HG03342 (cell line): ENCODE data around the gene C16orf78.
A peak's percentile ranks its signal among the peaks of the same experiment; 100 is the strongest.

ENCODE experiments used
- ATAC-seq: cut with Tn5 transposase; IDR thresholded peaks from one replicate; pipeline ENCODE4 v1.9.1; 2021; ENCODE audit warnings: mild to moderate bottlenecking, moderate library complexity; ENCODE audit not compliant: unreplicated experiment

Gene C16orf78

DNA sequence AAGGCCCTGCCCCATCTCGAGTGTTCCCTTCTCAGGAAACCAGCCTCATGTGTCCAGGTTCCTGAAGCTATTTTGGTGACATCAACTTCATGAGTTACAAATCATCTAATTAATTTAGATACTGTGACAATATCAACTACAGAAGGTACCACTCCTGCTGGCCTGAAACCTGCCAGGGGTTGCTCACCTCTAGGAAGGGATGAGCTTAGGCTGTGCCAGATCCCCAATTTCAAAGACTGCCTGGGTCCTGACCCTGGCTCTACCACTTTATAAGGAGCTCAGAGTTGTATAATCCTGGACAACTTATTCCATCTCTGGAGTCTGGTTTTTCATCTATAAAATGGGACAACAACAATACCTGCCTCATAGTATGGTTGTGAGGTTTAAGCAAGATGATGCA is 5.2 kb downstream of the C16orf78 start:
- no peak for ATAC-seq

DNA sequence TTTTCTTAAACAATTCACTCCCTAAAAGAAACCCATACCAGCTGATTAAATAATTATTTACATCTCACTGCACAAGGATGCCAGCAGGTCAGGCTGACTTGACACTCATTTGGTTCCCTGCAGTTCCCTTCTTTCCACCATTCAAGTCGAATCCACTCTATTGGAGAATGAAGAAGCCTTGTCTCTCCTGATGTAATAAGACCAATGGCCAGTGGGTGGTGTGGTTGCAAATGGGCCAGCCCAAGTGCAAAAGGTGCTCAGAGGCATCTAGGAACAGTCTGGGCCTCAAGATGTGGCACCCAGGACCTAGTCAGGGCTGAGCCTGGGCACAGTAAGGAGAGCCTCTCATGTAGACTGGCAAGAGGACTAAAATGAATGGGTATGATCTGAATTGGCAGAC is 9.3 kb downstream of the C16orf78 start:
- no peak for ATAC-seq

DNA sequence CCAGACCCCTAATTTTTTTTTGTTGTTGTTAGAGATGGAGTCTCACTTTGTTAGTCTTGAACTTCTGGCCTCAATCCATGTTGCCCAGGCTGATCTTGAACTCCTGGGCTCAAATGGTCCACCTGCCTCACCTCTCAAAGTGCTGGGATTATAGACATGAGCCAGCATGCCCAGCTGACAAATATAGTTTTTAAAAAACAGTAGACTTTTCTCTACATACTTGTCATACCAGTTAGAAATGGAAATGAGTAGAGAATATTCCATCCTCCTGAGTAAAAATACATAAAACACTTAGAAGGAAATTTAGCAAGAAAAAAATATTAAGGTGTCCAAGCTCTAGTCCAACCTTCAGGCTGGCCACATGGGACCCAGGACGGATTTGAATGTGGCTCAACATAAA is 21.4 kb downstream of the C16orf78 start:
- ATAC-seq, result no peak

DNA sequence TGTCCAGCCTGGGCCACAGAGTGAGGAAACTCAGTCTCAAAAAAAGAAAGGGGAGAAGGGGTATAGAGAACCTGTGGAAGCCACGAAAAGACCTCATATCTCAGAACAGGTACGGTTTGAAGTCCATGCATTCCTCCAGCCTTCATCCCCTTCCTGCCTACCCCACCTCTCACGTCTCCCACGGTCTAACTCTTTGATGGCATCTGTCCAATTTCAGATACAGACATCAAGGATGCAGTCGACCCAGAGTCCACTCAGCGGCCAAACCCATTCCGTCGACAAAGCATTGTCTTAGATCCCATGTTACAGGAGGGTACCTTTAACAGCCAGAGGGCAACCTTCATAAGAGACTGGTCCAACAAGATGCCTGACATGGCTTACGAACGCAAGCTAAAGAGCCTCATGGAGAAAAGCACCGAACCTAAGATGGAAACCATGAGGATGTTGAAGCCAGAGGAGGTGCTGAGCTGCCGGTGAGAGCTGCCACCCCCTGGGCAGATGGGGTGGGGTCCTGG is 22.7 kb downstream of the C16orf78 start:
- ATAC-seq, result no peak

DNA sequence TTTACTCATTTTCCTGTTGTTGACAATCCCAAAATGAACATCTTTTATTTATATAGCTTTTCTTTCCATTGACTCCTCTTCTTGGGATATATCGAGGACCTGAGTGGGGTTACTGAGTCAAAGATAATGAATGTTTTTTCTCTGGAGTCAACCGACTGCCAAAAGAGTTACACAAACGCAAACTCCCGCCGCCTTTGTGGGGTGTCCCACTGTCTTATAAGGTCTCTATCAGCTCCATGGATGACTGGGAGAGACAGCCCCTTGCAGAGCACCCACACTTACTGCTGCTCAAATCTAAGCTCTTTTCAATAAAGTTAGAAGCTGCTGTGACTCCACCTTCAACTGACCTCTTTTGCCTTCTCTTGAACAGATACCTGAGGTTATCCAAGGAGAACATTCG is 25.2 kb downstream of the C16orf78 start:
- ATAC-seq, result no peak

DNA sequence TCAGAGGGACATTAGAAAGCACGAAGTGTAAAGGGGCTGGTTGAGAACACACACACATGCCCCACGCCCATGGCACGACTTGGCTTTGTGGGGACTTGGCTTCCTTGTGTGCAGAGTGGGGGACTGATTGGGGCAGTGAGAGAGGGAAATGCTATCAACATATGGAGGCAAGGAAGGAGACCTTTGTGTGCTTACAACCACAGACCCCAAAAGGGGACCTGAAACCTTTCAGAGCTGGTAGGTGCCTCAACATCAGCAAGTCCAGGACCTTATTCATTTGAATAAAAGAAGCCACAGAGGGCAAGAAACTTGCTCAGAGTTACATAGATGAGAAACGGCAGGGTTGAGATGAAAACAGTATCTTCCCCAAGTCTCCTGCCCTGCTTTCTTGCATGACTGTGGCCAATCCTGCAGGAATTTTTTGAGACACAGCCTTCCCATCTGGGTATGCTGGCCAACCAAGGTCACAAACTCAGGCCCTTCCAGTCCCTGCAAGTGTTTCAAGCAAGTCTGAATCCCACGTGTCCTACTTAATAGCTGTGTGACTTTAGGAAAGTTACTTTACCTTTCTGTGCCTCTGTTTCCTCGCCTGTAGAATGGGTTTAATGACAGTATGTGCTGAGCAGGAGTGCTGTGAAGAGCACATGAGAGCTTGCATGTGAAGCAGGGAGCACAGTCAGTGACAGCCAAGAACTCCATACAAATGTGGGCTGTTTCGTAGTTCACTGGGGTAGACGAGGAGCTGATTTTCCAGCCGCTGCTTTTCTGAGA is 26.2 kb downstream of the C16orf78 start:
- peak; percentile 99 for ATAC-seq

DNA sequence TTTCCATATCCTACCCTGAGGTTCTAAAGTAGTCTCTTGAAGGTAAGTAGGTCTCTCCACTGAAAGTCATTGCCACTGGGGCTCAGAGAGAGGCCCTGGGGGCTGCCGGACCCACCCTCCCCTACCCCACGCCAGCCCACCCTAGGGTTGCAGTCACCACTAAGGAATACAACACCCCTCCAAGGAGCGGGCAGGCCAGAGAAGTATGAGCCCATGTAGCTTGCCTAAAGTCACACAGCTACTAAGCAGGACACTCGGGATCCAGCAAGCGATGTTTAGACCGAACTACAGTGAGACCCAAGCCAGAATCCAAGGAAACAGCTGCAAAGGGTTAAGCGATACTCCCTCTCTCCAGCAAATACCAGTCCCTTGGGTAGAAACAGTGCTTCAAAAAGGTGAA is 27.0 kb downstream of the C16orf78 start:
- no peak for ATAC-seq

DNA sequence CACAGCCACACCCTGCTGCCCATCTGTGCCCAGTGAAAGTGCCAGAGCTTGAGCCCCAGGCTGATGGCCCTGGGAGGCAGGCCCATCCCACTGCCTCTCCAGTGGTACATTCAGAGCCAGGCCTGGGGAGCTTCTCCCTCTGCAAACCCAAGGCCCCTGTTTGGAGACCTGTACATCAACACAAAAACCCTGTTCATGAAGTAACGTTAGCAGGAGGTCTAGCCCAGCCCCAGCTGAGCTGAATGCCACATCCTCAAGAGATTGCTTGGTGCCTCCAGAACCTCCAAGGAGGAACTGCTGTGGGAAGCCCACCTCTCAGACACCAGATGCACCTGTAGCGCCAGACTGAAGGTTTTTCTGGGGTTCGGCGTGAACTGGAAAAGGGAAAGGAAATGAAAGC is 31.5 kb downstream of the C16orf78 start:
- no peak for ATAC-seq

DNA sequence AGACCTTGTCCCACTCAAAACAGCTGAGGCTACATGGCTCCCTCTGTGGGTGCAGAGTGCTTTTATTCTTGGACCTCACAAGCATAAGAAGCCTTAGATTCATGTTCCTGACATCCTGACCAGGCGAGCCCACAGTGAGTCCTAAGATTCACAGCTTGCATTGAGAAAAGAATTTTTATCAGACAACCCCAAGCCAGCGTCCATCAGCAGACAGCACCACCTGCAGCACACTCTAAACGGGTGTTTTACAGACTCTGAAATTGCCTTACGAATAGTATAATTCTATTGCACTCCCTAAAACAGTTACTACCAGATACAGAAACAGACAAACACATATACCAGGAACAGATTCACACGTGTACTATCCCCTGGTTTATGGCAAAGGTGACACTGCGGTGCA is 31.9 kb downstream of the C16orf78 start:
- no peak for ATAC-seq

DNA sequence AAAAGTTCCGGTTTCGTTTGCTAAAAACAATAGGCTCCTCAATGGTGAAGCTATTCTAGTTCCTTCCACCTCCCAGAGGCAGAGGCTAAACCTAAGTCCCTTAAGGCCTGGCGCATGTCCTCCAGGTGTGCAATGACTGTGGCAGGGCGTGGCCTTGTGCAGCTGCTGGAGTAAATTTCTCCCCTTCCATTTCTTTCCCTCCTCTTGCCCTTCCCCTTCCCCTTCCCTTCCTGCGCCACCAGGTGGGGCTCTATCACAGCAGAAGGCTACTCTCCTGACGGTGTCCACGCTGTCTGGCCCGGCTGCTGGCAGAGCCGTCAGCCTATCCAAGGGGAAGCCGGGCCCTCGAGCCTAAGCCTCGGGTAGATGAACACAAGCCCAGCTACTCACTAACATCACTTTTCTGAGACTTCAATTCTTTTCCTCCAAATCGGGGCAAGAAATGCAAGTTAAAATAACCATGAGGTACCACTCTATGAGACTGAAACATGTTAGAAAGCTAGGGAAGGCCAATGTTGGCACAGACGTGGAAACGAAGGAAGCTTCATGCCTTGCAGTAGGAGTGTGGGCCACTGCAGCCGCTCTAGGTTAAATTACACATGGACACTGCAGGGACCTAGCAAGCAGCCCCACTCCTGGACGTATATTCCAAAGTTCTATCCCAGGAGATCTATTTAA is 34.4 kb downstream of the C16orf78 start:
- peak; percentile 96 for ATAC-seq

DNA sequence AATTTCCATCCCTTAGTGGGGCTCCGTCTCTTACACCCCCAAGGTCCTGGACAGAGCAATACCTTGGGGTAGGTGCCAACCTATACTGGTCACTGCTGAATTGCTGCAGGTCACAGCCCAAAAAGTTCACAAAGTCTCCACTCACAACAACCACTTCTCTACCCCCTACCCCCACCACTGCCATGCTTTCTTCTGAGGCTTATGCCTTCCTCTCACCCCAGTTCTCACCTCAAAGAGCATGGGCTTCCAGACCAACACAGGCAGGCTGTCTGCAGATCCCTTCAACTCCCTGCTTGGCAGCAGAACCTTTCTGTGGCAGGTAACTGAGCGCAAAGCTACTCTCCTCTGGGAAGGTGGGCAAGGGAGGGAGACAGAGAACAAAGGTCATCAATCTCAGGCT is 35.5 kb downstream of the C16orf78 start:
- ATAC-seq, result no peak

DNA sequence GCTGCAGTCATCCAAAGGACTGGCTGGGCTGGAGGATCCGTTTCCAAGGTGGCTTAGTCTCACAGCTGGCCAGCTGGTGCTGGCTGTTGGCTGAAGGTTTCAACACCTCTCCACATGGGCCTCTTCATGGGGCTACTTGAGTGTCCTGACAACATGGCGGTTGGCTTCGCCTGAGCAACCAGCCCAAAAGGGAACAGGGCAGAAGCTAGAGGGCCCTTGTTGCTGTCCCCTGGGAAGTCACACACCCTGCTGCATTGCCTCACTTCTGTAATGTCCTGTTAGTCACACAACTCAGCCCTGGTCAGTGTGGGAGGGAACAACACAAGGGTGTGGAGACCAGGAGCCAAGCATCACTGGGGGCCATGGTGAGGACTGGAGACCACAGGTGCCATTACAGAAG is 36.6 kb downstream of the C16orf78 start:
- no peak for ATAC-seq

DNA sequence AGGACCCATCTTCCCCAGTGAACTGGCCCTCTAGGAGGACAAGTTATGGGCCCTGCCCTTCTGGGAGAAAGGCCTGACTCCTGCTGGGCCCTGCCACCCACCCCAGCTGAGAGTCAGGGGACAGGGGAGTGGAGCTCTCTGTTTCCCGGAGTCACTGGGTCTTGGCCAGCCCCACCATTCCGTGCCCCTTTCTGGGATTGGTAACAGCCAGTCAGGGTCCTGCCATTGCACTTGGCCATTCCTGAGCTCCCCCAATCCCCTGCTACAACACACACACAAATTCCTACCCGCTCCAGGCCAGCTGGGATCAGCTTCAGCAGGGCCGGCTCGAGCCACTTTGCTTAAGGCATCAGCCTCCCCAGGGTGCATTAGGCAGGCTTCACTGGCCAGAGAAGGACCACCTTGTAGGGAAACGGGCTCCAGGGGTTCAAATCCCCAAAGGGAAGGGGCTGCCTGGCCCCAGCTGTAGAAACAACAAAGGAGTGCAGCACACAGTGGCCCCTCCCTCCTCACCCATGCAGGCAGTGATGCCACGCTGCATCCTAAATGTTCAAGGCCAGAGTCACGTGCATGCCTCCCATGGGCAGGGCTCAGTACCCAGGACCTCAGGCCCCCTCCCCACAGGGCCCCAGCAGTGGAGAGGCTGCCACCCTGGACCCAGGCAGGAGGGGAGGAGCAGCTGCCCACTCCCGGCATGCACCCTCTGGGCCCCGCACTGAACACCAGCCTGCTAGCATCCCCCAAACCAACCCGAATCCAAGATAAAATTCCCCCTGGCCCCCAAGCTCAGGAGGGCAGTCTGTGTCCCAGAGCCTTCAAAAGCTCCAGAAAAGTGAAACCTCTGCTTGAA is 37.7 kb downstream of the C16orf78 start:
- ATAC-seq, result no peak

DNA sequence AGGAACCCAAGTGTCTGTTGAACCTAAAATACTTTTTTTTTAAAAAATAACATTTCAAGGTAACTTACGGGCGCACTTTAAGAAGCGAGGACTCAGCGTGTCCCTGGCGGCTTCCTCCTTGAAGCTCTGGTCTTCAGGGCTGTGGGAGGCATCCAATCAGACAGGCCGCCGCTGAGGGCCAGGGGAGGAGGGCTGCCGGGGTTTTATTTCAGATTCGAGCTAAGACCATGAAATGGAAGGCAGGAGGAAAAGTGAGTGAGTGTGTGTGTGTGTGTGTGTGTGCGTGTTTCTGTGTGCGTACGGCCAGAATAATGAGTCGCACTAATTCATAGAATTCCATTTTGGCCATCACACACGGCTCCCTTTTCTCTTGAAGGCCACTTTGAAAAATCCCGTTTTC is 41.1 kb downstream of the C16orf78 start:
- no peak for ATAC-seq

DNA sequence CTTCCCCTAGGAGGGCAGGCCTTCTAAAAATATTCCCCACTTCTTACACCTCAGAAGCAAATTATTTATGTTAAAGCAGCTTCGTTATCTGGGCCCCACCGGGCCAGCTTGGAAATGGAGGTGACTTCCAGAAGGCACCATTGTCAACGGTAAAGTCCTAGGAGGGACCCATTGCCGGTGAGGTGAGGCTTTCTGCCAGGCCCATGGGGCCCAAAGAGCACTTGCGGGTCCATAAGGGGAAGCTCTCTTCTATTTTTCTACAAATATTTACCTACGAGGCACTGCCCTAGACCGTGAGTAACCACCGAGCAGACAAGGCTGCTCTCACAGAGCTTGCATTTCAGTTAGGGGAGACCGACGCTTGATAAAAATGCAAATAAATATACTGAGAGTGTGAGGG is 41.5 kb downstream of the C16orf78 start:
- no peak for ATAC-seq

DNA sequence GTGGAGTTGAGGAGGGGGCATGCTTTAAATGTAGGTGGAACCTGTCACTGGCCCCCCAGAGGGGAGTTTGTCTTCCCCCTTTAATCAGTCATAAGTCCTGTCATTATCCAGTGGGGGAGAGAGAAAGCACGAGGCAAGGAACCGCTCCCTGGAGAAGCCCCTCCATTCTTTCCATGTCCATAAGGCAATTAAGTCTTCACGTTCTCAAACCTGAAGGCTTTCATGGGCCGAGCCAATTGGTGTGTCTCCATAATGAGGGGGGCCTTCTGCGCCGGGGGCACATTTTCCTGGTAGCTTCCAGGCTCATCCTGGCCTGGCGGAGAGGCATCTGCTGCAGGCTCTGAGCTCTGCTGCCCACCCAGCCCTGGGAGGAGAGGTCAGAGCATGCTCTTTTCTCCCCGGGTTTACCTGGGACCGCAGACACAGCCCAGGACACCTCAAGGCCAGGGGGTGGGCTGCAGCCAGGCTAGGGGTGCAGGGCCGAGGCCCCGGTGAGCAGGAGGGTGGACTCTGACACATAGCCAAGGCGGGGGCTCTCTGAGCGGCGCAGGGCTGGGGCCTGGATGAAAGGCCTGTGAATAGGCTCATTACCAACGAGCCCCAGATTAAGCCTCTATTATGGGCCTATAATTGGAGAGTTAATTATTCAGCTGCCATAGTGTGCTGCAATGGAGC is 42.5 kb downstream of the C16orf78 start:
- no peak for ATAC-seq

DNA sequence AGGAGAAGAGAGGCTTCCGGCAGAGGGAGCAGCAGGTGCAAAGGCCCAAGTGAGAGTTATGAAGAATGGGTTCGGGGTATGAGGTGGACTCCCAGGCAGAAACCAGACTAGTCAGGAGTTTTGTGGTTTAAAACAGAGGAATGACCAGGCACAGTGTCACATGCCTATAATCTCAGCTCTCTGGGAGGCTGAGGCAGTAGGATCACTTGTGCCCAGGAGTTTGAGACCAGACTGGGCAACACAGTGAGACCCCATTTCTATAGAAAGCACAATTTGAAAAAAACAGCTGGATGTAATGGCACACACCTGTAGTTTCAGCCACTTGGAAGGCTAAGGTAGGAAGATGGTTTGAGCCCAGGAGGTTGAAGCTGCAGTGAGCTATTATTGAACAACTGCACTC is 43.8 kb downstream of the C16orf78 start:
- no peak for ATAC-seq

DNA sequence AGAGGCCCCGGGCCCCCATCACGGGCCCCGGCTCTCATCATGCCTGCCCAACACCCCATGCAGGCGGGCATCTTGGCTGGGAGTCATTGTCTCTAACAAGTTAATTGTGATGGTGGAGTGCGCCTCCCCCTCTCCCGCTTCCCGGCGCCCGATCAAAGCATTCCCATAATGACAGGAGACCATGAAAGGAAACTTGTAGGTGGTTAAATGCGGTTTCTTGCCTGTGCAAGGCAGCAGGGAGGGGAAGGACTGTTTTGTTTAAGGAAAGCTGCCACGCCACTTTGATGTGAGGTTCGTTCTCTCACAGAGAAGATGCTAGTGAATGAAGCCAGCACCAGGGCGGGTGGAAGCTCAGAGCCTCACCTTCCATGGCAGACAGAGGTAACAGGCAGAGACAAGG is 45.4 kb downstream of the C16orf78 start:
- no peak for ATAC-seq

DNA sequence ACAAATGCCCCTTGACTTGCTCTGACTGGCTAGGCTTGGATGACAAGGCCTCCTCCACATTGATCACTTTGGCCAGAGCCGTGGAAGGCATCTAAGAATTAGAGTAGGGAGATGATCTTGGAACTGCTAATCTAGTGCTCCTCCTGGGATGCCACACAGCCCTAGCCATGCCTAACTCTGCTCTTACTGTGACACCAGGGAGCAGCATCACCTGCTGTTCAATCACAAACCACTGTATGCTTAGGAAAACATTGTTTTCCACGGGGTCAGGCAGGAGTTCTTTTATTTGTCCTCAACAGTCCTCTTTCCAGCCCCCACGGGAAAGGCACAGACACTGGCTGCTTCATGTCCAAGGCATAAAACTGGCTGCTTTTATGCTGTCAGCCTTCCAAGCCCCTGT is 46.3 kb downstream of the C16orf78 start:
- ATAC-seq, result no peak

DNA sequence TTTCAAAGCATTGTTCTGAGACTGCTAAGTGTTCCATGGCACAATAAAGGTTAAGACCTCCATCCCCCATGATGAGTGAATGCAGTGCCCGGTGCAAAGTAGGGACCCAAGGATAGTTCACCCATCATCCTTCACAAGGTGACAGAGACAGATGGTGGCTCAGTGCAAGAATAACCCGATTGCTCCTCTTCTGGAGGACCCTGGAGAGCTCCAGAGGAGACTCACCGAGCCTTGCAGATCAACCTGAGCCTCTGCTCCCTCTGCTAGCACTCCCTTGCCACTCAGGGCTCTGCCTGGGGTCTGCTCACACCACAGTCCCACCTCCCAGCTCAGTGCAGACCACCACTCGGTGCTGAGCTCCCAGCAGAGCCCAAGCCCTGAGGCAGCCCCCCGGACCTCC is 49.3 kb downstream of the C16orf78 start:
- no peak for ATAC-seq

DNA sequence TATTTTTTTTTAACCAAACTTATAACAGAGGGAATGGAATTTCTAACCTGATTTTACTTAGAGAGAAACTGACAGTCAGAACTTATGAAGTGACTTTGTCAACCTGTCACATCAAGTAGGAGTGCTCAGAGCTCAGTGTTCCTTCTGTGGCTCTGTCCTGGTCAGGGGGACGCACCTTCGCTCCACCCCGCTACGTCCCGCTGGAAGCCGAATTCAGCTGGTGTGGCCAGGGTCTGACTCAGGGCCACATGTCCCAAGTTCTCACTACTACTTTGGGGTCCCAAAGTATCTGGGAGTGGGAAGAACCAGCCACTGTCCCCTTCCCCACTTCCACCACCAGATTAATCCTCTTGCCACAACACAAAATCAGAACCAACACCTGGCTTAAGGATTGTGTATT is 51.4 kb downstream of the C16orf78 start:
- ATAC-seq, result no peak
